Neural cell (in vitro differentiated cells): ENCODE measurements around the gene MED22. TPM values are rescaled to one million over a fixed set of nuclear protein-coding genes. Genes with fewer than 3 reads are reported as not detected.

Source experiments
- H2AFZ ChIP-seq: fragments of 200-600, 300-800 bp; sonication (generic), shearing (Covaris generic); 2 replicates; pipeline ENCODE4 v1.6.0; 2014; ENCODE audit warnings: low read depth, mild to moderate bottlenecking, antibody characterized with exemption, low read length, moderate library complexity
- H3F3A ChIP-seq: fragments of 200-600 bp; shearing (Covaris generic); 2 replicates; pipeline ENCODE4 v1.6.1; 2016; ENCODE audit warnings: mild to moderate bottlenecking, moderate library complexity, mixed read lengths, antibody characterized with exemption, low read length; ENCODE audit not compliant: insufficient read depth, poor library complexity, severe bottlenecking
- H3K27ac ChIP-seq: fragments of 200-600, 300-800 bp; sonication (generic), shearing (Covaris generic); 2 replicates; pipeline ENCODE4 v1.5.1; 2014; ENCODE audit warnings: mild to moderate bottlenecking, low read length, moderate library complexity
- H3K27me3 ChIP-seq: fragments of 300-800, 200-600 bp; sonication (generic), shearing (Covaris generic); 2 replicates; pipeline ENCODE4 v1.6.0; 2014; ENCODE audit warnings: mild to moderate bottlenecking, low read depth, low read length, moderate library complexity; ENCODE audit not compliant: insufficient read depth
- H3K36me3 ChIP-seq: fragments of 300-800, 200-600 bp; sonication (generic), shearing (Covaris generic); 2 replicates; pipeline ENCODE4 v1.5.1; 2014; ENCODE audit warnings: mild to moderate bottlenecking, antibody characterized with exemption, low read length, moderate library complexity; ENCODE audit not compliant: insufficient read depth
- H3K4me2 ChIP-seq: fragments of 300-800, 200-600 bp; sonication (generic), shearing (Covaris generic); 2 replicates; pipeline ENCODE4 v1.6.0; 2014; ENCODE audit warnings: mild to moderate bottlenecking, low read length
- H3K4me3 ChIP-seq: fragments of 300-800, 200-600 bp; sonication (generic), shearing (Covaris generic); 2 replicates; pipeline ENCODE4 v1.5.1; 2014; ENCODE audit warnings: mild to moderate bottlenecking, low read length, moderate library complexity
- H3K79me2 ChIP-seq: fragments of 200-600 bp; shearing (Covaris generic); replicated peaks from 2 replicates; pipeline ENCODE4 v1.6.0; 2014; ENCODE audit warnings: mild to moderate bottlenecking, low read length, moderate library complexity; ENCODE audit not compliant: insufficient read depth
- H3K9ac ChIP-seq: fragments of 300-800, 200-600 bp; sonication (generic), shearing (Covaris generic); 2 replicates; pipeline ENCODE4 v1.6.1; 2016; ENCODE audit warnings: mild to moderate bottlenecking, low read length, mixed read lengths
- H3K9me2 ChIP-seq: fragments of 200-600 bp; shearing (Covaris generic); 2 replicates; pipeline ENCODE4 v1.6.1; 2016; ENCODE audit warnings: mild to moderate bottlenecking, low read length, mixed read lengths; ENCODE audit not compliant: insufficient read depth
- H3K9me3 ChIP-seq: fragments of 200-600, 300-800 bp; sonication (generic), shearing (Covaris generic); 2 replicates; pipeline ENCODE4 v1.6.1; 2016; ENCODE audit warnings: mild to moderate bottlenecking, mixed run types, low read length, moderate library complexity, mixed read lengths
- H4K20me1 ChIP-seq: fragments of 200-600 bp; shearing (Covaris generic); 2 replicates; pipeline ENCODE4 v1.6.1; 2016; ENCODE audit warnings: mild to moderate bottlenecking, mixed run types; ENCODE audit not compliant: insufficient read depth
- EP300 ChIP-seq: fragments of 450-650 bp; conservative IDR thresholded peaks from 2 replicates; pipeline ENCODE4 v1.6.1; 2014; ENCODE audit warnings: antibody characterized with exemption, mild to moderate bottlenecking, moderate library complexity; ENCODE audit not compliant: poor library complexity, severe bottlenecking
- EZH2 ChIP-seq: fragments of 200-600, 300-800 bp; shearing (Covaris generic), sonication (generic); IDR thresholded peaks from 2 replicates; pipeline ENCODE4 v1.6.1; 2014; ENCODE audit warnings: antibody characterized with exemption, low read length, borderline replicate concordance, mild to moderate bottlenecking; ENCODE audit not compliant: insufficient read depth, poor library complexity, severe bottlenecking
- MXI1 ChIP-seq: fragments of 450-650 bp; conservative IDR thresholded peaks from 2 replicates; pipeline ENCODE4 v1.6.1; 2014; ENCODE audit warnings: antibody characterized with exemption, mild to moderate bottlenecking; ENCODE audit not compliant: poor library complexity, severe bottlenecking
- POLR2AphosphoS5 ChIP-seq: IDR thresholded peaks from 2 replicates; pipeline ENCODE4 v1.6.1; 2012
- RAD21 ChIP-seq: fragments of 450-650 bp; conservative IDR thresholded peaks from 2 replicates; pipeline ENCODE4 v1.6.1; 2014; ENCODE audit warnings: antibody characterized with exemption, mild to moderate bottlenecking, moderate library complexity
- REST ChIP-seq: IDR thresholded peaks from 2 replicates; pipeline ENCODE4 v1.6.1; 2012; ENCODE audit warnings: borderline replicate concordance
- SMC3 ChIP-seq: fragments of 450-650 bp; conservative IDR thresholded peaks from 2 replicates; pipeline ENCODE4 v1.6.1; 2014; ENCODE audit warnings: antibody characterized with exemption, mild to moderate bottlenecking, moderate library complexity; ENCODE audit not compliant: poor library complexity
- TAF1 ChIP-seq: IDR thresholded peaks from 2 replicates; pipeline ENCODE4 v1.6.1; 2012; ENCODE audit warnings: low read depth
- polyA plus RNA-seq: library from polyadenylated mRNA; depleted of rRNA; stranded (reverse); fragments of >200 nt; gene quantifications from 2 replicates; pipeline ENCODE4 v1.2.3, GENCODE V29; 2014
- TF ChIP-seq, protein P1 (sequence below): fragments of 450-650 bp; IDR thresholded peaks from 2 replicates; pipeline ENCODE4 v1.5.1; 2014; ENCODE audit warnings: antibody characterized with exemption, mild to moderate bottlenecking, moderate library complexity; ENCODE audit not compliant: poor library complexity, severe bottlenecking

Gene MED22
- polyA plus RNA-seq, 1 donor from 2014 or later: 57.5 TPM

- H4K20me1 ChIP-seq: no peaks in the 10 kb centered on the region
- no peak for TF ChIP-seq POLR2AphosphoS5
- TF ChIP-seq REST: no peak
- TF ChIP-seq SMC3: no peak
- TF ChIP-seq, protein P1, sequence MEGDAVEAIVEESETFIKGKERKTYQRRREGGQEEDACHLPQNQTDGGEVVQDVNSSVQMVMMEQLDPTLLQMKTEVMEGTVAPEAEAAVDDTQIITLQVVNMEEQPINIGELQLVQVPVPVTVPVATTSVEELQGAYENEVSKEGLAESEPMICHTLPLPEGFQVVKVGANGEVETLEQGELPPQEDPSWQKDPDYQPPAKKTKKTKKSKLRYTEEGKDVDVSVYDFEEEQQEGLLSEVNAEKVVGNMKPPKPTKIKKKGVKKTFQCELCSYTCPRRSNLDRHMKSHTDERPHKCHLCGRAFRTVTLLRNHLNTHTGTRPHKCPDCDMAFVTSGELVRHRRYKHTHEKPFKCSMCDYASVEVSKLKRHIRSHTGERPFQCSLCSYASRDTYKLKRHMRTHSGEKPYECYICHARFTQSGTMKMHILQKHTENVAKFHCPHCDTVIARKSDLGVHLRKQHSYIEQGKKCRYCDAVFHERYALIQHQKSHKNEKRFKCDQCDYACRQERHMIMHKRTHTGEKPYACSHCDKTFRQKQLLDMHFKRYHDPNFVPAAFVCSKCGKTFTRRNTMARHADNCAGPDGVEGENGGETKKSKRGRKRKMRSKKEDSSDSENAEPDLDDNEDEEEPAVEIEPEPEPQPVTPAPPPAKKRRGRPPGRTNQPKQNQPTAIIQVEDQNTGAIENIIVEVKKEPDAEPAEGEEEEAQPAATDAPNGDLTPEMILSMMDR: no peak
- no peak for TF ChIP-seq TAF1
- H3K9ac ChIP-seq: peak overlapping the region; percentile 84
- H3K9me2 ChIP-seq: no peaks in the 10 kb centered on the region
- no peaks in the 10 kb centered on the region for H3K36me3 ChIP-seq
- no peak overlapping the region for H3K27ac ChIP-seq
- H3K79me2 ChIP-seq: peaks cover 46% of the 10 kb centered on the region
- peak overlapping the region; percentile 91 for H3K4me3 ChIP-seq
- no peaks in the 10 kb centered on the region for H3K27me3 ChIP-seq
- no peaks in the 10 kb centered on the region for H3F3A ChIP-seq
- peak overlapping the region; percentile 99 for H3K4me2 ChIP-seq
- no peak overlapping the region for H2AFZ ChIP-seq
- no peaks in the 10 kb centered on the region for H3K9me3 ChIP-seq
Measured at GRCh38 chr9:133374612-133375115, 26.7 kb upstream of the MED22 start.

- Histone ChIP-seq H3F3A (no peaks in the 10 kb centered on the region), H3K9me3 (no peaks in the 10 kb centered on the region), H3K79me2 (peaks cover 49% of the 10 kb centered on the region), H3K9ac (no peak overlapping the region), H3K27ac (no peak overlapping the region), H3K27me3 (no peaks in the 10 kb centered on the region), H3K9me2 (no peaks in the 10 kb centered on the region), H3K36me3 (no peaks in the 10 kb centered on the region), H2AFZ (no peak overlapping the region), H4K20me1 (no peaks in the 10 kb centered on the region), H3K4me3 (no peak overlapping the region), H3K4me2 (no peak overlapping the region)
- no peak for TF ChIP-seq RAD21
- TF ChIP-seq, protein P1: no peak
- no peak for TF ChIP-seq POLR2AphosphoS5
- no peak for TF ChIP-seq TAF1
- no peak for TF ChIP-seq EZH2
- no peak for TF ChIP-seq EP300
- no peak for TF ChIP-seq MXI1
- no peak for TF ChIP-seq SMC3
- no peak for TF ChIP-seq REST
Measured at GRCh38 chr9:133372144-133372543, 24.2 kb upstream of the MED22 start.
